ENCODE results near the gene DSG2.

DNA sequence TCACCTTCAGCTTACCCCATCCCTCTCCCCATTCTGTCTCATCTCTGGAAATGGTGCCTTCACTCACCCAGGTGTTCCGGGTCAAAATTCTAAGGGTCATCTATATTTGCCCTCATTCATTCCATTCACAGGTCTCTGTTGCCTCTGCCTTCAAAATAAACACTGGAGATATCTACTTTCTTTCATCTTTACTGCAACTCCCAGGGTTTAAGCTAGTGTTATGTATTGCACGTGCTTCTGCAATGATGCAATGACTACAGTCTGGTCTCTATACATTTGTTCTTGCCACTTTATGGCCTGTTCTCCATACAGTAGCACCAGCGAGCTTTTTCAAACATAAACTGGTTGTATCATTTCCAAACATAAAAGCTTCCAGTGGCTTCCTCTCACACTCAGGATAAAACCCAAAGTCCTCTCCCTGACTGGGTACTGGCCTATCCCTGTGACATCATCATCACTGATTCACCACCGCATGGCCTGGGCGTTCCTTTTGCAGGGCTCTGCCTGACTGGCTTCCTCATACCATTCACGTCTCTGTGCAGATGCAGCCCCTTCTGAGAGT, 14.3 kb downstream of the DSG2 start:
- TF ChIP-seq GATA2 (IDR thresholded peaks at IDR 0.05; ENCODE audit: low read depth, low read length) = no peak
- TF ChIP-seq GATA3 (IDR thresholded peaks at IDR 0.05; ENCODE audit: low read depth, low read length) = no peak
